Upper lobe of left lung (tissue), 6 donors: ENCODE data around the gene PTGES3L. TPM values are rescaled to one million over a fixed set of nuclear protein-coding genes. Genes with fewer than 3 reads are reported as not detected.
"Not testable (repeated sequence)": the region's sequence is repeated elsewhere in the genome, so short reads cannot be mapped to it uniquely, and the experiment has no call there.

ENCODE experiments used
- ATAC-seq, 2 donors: fragments of 200-7000 bp; cut with Tn5 transposase; one replicate each; pipeline ENCODE4 v1.9.1; 2022; ENCODE audit warnings: mild to moderate bottlenecking in 2 of 2, moderate library complexity in 2 of 2; ENCODE audit not compliant: low FRiP score in 2 of 2
- DNase-seq, 2 donors: peaks; one replicate each; pipeline ENCODE4 v3.0.0-alpha.2; 2019 to 2020
- H3K27ac ChIP-seq, 4 donors: fragments of 200-600 bp; sonication (generic); one replicate each; pipeline ENCODE4 v1.5.1; 2016 to 2019
- H3K27me3 ChIP-seq, 4 donors: fragments of 200-600 bp; sonication (generic); one replicate each; pipeline ENCODE4 v1.5.1; 2017 to 2019
- H3K36me3 ChIP-seq, 4 donors: fragments of 200-600 bp; sonication (generic); one replicate each; pipeline ENCODE4 v1.5.1; 2016 to 2019
- H3K4me1 ChIP-seq, 4 donors: fragments of 200-600 bp; sonication (generic); one replicate each; pipeline ENCODE4 v1.5.1; 2018 to 2019
- H3K4me3 ChIP-seq, 4 donors: fragments of 200-600 bp; sonication (generic); one replicate each; pipeline ENCODE4 v1.5.1; 2017 to 2019; ENCODE audit warnings: mild to moderate bottlenecking in 2 of 4, moderate library complexity in 1 of 4
- H3K9me3 ChIP-seq, 4 donors: fragments of 200-600 bp; sonication (generic); one replicate each; pipeline ENCODE4 v1.5.1; 2018 to 2019
- CTCF ChIP-seq, 6 experiments: fragments of 450-650 bp in 4 of 6; fragments of 200-600 bp in 2 of 6; sonication (generic) in 2 of 6; IDR thresholded peaks; one replicate each; pipeline ENCODE4 v1.5.1; 2016 to 2019; ENCODE audit warnings: antibody characterized with exemption in 6 of 6
- EP300 ChIP-seq, 4 donors: sonication (generic); formaldehyde crosslinking; IDR thresholded peaks; one replicate each; pipeline ENCODE4 v1.5.1; 2017; ENCODE audit warnings: antibody characterized with exemption in 4 of 4, control low read depth in 2 of 4
- POLR2A ChIP-seq, 4 donors: fragments of 450-650 bp; IDR thresholded peaks; one replicate each; pipeline ENCODE4 v1.5.1; 2016 to 2017; ENCODE audit warnings: antibody characterized with exemption in 4 of 4, mild to moderate bottlenecking in 2 of 4
- POLR2AphosphoS5 ChIP-seq, 2 donors: sonication (generic); formaldehyde crosslinking; IDR thresholded peaks; one replicate each; pipeline ENCODE4 v1.5.1; 2017; ENCODE audit warnings: antibody characterized with exemption in 2 of 2
- WGBS, 2 donors: methylation state at CpG; one replicate each; pipeline ENCODE4 v1.1.5; 2017 to 2018; 5-methylcytosine and 5-hydroxymethylcytosine counted together
- total RNA-seq, 6 donors: library from RNA; depleted of rRNA in 4 of 6; stranded (reverse); fragments of >200 nt in 4 of 6; gene quantifications; one replicate each; pipeline versions ENCODE4 v1.1.0 to v1.2.1, GENCODE V29; 2016 to 2021
- donor health status: DM: no; HTN: no; CAD: no; lungs with moderate emphysema.
- donor health status: DM: no; HTN: yes; CAD: no; lungs with severe emphysema.

The PTGES3L gene
- total RNA-seq, 6 donors from 2014 or later, result 0.11 to 7.3 (median 0.76) TPM; not detected in 1

DNA sequence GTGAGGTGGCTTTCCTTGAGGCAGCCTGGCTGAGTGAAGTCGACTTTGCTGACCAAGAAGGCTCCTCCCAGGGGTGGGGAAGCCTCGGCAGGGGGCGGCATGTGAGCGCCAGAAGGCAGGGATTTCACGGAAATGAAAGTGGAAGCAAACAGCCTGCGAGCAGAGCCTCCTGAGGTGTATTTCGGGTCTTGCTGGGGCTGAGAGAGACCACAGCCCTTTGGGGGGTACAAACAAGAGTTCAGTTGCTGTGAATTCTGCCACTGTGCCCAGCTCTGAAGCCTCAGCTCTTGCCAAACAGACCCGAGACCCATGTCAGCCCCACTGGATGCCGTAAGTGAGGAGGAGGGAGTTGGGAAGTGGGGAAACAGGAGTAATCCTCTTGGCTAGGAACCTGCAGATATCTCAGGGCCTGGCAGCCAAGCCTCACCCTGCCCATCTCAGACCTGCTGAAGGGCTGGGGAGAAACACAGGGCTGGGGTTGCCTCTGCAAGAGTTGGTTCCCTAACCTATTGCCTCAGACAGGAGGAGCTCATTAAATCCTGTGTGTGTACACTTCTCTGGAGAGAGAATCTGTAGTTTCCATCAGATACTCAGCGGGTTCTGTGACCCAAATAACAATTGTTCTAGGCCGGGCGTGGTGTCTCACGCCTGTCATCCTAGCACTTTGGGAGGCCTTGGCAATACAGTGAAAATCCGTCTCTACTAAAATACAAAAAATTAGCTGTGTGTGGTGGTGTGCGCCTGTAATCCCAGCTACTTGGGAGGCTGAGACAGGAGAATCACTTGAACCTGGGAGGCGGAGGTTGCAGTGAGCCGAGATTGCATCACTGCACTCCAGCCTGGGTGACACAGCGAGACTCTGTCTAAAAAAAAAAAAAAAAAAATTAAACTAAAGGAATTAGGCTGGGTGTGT, 27.0 kb upstream of the PTGES3L start, which contains the start of gene IFI35:
TSS of gene IFI35 (plus strand) at position 146 of the 913 bp plus-strand sequence. CDS start at position 310, 164 bp downstream.
- Histone ChIP-seq H3K9me3 (no peaks in the 10 kb centered on the region), H3K27ac (peak within 1 kb of the TSS; percentile 88 to 97 (median 93)), H3K36me3 (peaks cover 10 to 28% (median 24%) of the 10 kb centered on the region in 4 donors), H3K4me3 (peak within 1 kb of the TSS; percentile 5 to 80 (median 68)), H3K27me3 (no peaks in the 10 kb centered on the region), H3K4me1 (peaks cover 21 to 39% (median 31%) of the 10 kb centered on the region in 4 donors)
- DNase-seq, result peak; percentile 90 to 92
- WGBS, 2 donors, result 23 to 32% methylated on average over 17 to 18 of the region's 18 CpGs
- ATAC-seq, result peak; percentile 94 to 95
- TF ChIP-seq POLR2AphosphoS5 (IDR thresholded peaks at IDR 0.05), result peak; percentile 37 to 80
- peak in 5 of 6 experiments; percentile 27 to 63 (median 29) for TF ChIP-seq CTCF (IDR thresholded peaks at IDR 0.05)
- peak in 3 of 4 donors; percentile 21 to 65 (median 57) for TF ChIP-seq POLR2A (IDR thresholded peaks at IDR 0.05)
- TF ChIP-seq EP300 (IDR thresholded peaks at IDR 0.05), result no peak

- WGBS, 2 donors, result 84 to 88% methylated on average over 5 of the region's 5 CpGs
- peaks cover 31 to 46% (median 37%) of the 10 kb centered on the region in 4 donors for H3K4me1 ChIP-seq
- ATAC-seq, result no peak
- no peaks in the 10 kb centered on the region for H3K27me3 ChIP-seq
- no peak for TF ChIP-seq EP300 (IDR thresholded peaks at IDR 0.05)
- no peak for TF ChIP-seq POLR2A (IDR thresholded peaks at IDR 0.05)
- TF ChIP-seq CTCF (IDR thresholded peaks at IDR 0.05), result no peak
- TF ChIP-seq POLR2AphosphoS5 (IDR thresholded peaks at IDR 0.05), result no peak
- no peak for DNase-seq
- peaks cover 18 to 53% (median 45%) of the 10 kb centered on the region in 4 donors for H3K36me3 ChIP-seq
- H3K4me3 ChIP-seq, result no peak overlapping the region
- H3K9me3 ChIP-seq, result no peaks in the 10 kb centered on the region
- no peak overlapping the region for H3K27ac ChIP-seq
Measured at GRCh38 chr17:43003542-43004172, 23.8 kb upstream of the PTGES3L start.

DNA sequence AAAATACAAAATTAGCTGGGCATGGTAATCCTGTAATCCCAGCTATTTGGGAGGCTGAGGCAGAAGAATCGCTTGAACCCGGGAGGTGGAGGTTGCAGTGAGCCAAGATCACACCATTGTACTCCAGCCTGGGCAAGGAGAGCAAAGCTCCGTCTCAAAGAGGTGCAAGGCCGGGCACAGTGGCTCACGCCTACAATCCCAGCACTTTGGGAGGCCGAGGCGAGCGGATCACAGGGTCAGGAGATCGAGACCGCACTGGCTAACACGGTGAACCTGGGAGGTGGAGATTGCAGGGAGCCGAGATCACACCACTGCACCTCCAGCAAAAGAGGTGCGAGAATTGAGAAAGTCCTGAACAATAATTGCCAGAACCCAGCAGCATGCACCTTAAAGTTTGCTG, 21.0 kb upstream of the PTGES3L start:
- not testable (repeated sequence) for DNase-seq, H3K4me3 ChIP-seq, H3K27me3 ChIP-seq, H3K9me3 ChIP-seq, ATAC-seq
- H3K27ac ChIP-seq, result peak overlapping the region; percentile 1 to 94 (median 30)
- WGBS, 2 donors, result 92 to 97% methylated on average over 10 to 13 of the region's 13 CpGs
- peaks cover 24 to 41% (median 31%) of the 10 kb centered on the region in 4 donors for H3K4me1 ChIP-seq
- peaks cover 18 to 53% (median 45%) of the 10 kb centered on the region in 4 donors for H3K36me3 ChIP-seq

GRCh38 chr17:42999003-42999525, 19.2 kb upstream of the PTGES3L start:
- Histone ChIP-seq H3K9me3 (no peaks in the 10 kb centered on the region), H3K27me3 (no peaks in the 10 kb centered on the region), H3K27ac (peak overlapping the region; percentile 92 to 96 (median 94)), H3K36me3 (peaks cover 18 to 52% (median 41%) of the 10 kb centered on the region in 4 donors), H3K4me1 (peaks cover 24 to 41% (median 31%) of the 10 kb centered on the region in 4 donors), H3K4me3 (peak overlapping the region; percentile 57 to 92 (median 74))
- TF ChIP-seq EP300 (IDR thresholded peaks at IDR 0.05) (no peak), POLR2AphosphoS5 (IDR thresholded peaks at IDR 0.05) (no peak), POLR2A (IDR thresholded peaks at IDR 0.05) (no peak), CTCF (IDR thresholded peaks at IDR 0.05) (no peak)
- WGBS, 2 donors, result 15 to 24% methylated on average over 10 of the region's 10 CpGs
- no peak for ATAC-seq
- DNase-seq, result no peak
